PC-3 (cell line): ENCODE measurements around the gene ROBO3.

Experiments used
- CTCF ChIP-seq: fragments of 300-600 bp; sonication (generic); conservative IDR thresholded peaks from 2 replicates; pipeline ENCODE4 v1.5.1; 2017; ENCODE audit warnings: antibody characterized with exemption, low read depth, mild to moderate bottlenecking, low read length
- EZH2 ChIP-seq: fragments of 300-600 bp; sonication (generic); IDR thresholded peaks from one replicate; pipeline ENCODE4 v1.6.1; 2017; ENCODE audit warnings: antibody characterized with exemption, mild to moderate bottlenecking, low read length; ENCODE audit not compliant: unreplicated experiment
- EZH2phosphoT487 ChIP-seq: fragments of 300-600 bp; sonication (generic); IDR thresholded peaks from 2 replicates; pipeline ENCODE4 v1.6.1; 2018; ENCODE audit warnings: mild to moderate bottlenecking, antibody characterized with exemption, low read length, borderline replicate concordance

DNA sequence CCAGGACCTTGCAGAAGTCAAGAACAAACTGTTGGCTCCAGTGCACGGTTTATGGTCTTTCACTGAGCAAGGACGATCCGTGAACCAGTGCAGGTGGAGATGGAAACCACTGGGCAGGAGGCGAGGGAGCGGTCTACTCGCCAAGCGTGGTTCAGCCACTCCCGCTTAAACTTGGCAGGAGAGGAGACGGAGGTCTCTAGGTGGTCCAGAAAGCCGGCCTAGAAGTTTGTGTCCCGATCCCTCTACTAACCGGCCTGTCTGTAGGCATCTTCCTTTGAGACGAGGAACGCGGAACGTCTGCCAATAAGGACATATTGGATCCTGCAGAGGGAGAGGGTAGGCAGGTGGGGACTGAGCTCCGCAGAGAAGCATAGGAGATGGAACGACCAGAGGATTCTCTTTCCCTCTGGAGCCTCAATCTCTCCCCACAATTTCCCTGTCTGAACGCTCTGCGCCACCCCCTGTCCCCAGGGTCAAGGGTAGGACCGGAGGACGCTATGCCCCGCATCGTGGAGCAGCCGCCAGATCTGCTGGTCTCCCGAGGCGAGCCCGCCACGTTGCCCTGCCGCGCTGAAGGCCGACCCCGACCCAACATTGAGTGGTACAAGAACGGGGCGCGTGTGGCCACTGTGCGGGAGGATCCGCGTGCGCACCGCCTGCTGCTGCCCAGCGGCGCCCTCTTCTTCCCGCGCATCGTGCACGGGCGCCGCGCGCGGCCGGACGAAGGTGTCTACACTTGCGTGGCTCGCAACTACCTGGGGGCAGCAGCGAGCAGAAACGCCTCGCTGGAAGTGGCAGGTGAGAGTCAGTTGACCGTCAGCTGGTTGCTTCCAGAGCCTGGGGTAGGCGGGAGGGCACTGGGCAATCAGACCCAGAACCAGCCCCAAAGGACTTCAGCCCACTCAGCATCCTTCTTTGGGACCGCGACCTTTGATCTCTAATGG, 3.4 kb downstream of the ROBO3 start:
- TF ChIP-seq EZH2 (no peak), CTCF (no peak), EZH2phosphoT487 (no peak)
